Left lung (tissue), 10 donors: ENCODE measurements around the gene ITSN1. TPM values are rescaled to one million over a fixed set of nuclear protein-coding genes. Genes with fewer than 3 reads are reported as not detected.

Experiments used
- ATAC-seq: fragments of 200-7000 bp; cut with Tn5 transposase; one replicate; pipeline ENCODE4 v1.9.1; 2020; ENCODE audit warnings: moderate library complexity
- DNase-seq, 4 donors: peaks; one replicate each; pipeline ENCODE4 v3.0.0-alpha.2; 2013 to 2020
- H3K27ac ChIP-seq, 2 donors: fragments of 200-600 bp; sonication (generic) in 1 of 2; one replicate each; pipeline versions ENCODE4 v1.5.0 to v1.8.0; 2020 to 2021
- H3K27me3 ChIP-seq, 2 donors: fragments of 200-600 bp; sonication (generic) in 1 of 2; one replicate each; pipeline versions ENCODE4 v1.5.0 to v1.8.0; 2020 to 2021
- H3K36me3 ChIP-seq, 2 donors: fragments of 200-600 bp; sonication (generic) in 1 of 2; one replicate each; pipeline versions ENCODE4 v1.5.0 to v1.8.0; 2020 to 2021
- H3K4me1 ChIP-seq, 2 donors: fragments of 200-600 bp; one replicate each; pipeline ENCODE4 v1.8.0; 2021
- H3K4me3 ChIP-seq, 2 donors: fragments of 200-600 bp; sonication (generic) in 1 of 2; one replicate each; pipeline versions ENCODE4 v1.5.0 to v1.8.0; 2020 to 2021; ENCODE audit warnings: mild to moderate bottlenecking in 1 of 2
- H3K9me3 ChIP-seq, 2 donors: fragments of 200-600 bp; sonication (generic) in 1 of 2; one replicate each; pipeline versions ENCODE4 v1.5.0 to v1.8.0; 2020 to 2021
- intact Hi-C, 2 donors: fragments of 100-400 bp; cut with DNase I; formaldehyde crosslinking; loops; one replicate each; pipeline versions ENCODE4 v1.11.2 to v1.14.2; 2022
- polyA plus RNA-seq, 6 donors: library from polyadenylated mRNA; unstranded; fragments of 120-200 nt; gene quantifications; one replicate each; pipeline ENCODE4 v1.2.1, GENCODE V29; 2013; ENCODE audit not compliant: insufficient read length in 6 of 6
- total RNA-seq, 2 donors: library from RNA; stranded (reverse); fragmentation: NEBNext Ultra II Directional; extraction: Animal tissue kit (Norgen Biotek cat#: 25700); gene quantifications; one replicate each; pipeline ENCODE4 v1.2.1, GENCODE V29; 2021
- TF ChIP-seq, protein P1 (sequence below), 2 donors: fragments of 200-600 bp; sonication (generic) in 1 of 2; IDR thresholded peaks; one replicate each; pipeline versions ENCODE4 v1.5.0 to v1.8.0; 2021; ENCODE audit warnings: antibody characterized with exemption in 2 of 2
- donor health status: DM: no; HTN: yes; CAD: no.
- donor health status: DM: no; HTN: no; CAD: no.

Gene ITSN1
- total and polyA plus RNA-seq, 8 donors, result 38.9 to 59.1 (median 50.8) TPM

DNA sequence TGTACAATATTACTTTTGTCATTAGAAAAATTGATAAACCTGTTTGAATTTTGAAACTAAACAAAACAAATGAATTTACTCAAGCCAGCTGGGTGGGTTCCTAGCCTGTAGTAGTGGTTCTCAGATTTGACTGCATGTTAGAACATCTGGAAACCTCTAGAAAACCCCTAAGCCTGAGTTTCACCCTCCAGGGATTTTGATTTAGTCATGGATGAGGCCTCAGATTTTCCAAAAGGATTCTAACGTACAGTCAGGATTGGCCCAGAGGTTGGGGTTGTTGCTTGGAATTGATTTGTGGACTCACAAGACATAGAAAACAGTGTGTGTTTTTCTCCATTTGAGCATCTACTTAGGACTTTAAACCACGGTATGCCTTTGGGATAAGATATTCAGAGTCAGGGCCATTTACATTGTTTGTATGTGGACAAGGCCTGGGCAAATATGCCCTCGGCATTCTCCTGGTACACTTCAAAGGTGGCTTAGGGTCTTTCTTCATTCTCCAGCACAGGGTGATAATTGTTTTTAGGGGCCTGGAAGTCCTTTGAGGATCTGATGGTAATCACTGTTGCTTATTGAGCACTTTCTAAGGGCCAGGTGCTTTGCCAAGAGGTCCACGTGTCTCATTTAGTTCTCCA, 230.7 kb downstream of the ITSN1 start:
- H3K9me3 ChIP-seq, result no peaks in the 10 kb centered on the region
- H3K4me3 ChIP-seq, result no peak overlapping the region
- DNase-seq (no peak), ATAC-seq (no peak)
- intact Hi-C loops, result no loop called here
- no peaks in the 10 kb centered on the region for H3K4me1 ChIP-seq
- H3K27me3 ChIP-seq, result no peaks in the 10 kb centered on the region
- no peaks in the 10 kb centered on the region for H3K36me3 ChIP-seq
- TF ChIP-seq, protein P1, sequence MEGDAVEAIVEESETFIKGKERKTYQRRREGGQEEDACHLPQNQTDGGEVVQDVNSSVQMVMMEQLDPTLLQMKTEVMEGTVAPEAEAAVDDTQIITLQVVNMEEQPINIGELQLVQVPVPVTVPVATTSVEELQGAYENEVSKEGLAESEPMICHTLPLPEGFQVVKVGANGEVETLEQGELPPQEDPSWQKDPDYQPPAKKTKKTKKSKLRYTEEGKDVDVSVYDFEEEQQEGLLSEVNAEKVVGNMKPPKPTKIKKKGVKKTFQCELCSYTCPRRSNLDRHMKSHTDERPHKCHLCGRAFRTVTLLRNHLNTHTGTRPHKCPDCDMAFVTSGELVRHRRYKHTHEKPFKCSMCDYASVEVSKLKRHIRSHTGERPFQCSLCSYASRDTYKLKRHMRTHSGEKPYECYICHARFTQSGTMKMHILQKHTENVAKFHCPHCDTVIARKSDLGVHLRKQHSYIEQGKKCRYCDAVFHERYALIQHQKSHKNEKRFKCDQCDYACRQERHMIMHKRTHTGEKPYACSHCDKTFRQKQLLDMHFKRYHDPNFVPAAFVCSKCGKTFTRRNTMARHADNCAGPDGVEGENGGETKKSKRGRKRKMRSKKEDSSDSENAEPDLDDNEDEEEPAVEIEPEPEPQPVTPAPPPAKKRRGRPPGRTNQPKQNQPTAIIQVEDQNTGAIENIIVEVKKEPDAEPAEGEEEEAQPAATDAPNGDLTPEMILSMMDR (IDR thresholded peaks at IDR 0.05), result no peak
- H3K27ac ChIP-seq, result no peak overlapping the region

DNA sequence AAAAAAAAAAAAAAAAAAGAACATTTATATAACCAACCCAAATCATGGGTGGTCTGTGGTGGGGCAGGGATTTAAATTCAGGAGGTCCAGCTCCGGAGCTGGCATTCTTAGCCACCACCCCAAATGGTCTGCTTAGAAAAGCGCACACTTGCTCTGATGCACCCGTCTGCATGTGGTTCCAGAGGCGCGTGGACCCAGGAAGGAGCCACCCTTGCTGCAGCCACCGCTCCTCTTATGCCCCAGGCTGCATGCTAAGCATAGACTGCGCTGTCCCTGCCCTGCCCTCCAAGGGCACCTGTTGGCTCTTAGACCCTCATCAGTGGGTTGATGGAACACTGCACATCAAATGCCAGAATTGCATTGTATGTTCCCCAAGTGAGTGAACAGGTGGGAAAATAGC, 231.9 kb downstream of the ITSN1 start:
- intact Hi-C loops, result no loop called here
- H3K36me3 ChIP-seq, result no peaks in the 10 kb centered on the region

DNA sequence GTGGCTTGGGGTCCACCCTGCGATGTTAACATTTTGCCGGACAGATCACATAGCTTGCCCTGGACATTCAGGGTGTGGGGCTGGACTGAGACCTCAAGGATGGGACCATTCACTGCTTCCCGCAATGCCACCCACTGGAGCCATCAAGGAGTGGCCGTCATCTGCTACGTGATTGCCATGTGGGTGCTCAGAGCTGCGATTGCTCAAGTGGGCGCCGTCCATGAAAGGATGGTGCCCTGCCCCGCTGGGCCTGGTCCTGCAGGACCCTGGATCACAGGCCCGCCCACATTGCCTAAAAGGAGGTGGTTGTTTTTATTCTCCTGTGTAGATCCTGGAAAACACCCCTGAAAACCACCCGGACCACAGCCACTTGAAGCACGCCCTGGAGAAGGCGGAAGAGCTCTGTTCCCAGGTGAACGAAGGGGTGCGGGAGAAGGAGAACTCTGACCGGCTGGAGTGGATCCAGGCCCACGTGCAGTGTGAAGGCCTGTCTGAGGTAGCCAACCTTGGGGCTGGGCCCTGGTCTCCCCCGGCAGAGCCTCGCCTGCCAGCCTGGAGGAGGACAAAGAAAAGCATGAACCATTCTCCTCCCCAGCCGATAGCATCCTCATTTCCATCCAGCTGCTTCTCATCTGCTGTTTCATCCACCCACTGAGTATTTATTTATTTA, 232.9 kb downstream of the ITSN1 start:
- H3K36me3 ChIP-seq, result no peaks in the 10 kb centered on the region
- no peaks in the 10 kb centered on the region for H3K9me3 ChIP-seq
- no peaks in the 10 kb centered on the region for H3K27me3 ChIP-seq
- H3K27ac ChIP-seq, result no peak overlapping the region
- TF ChIP-seq, protein P1 (IDR thresholded peaks at IDR 0.05), result no peak
- H3K4me1 ChIP-seq, result no peaks in the 10 kb centered on the region
- intact Hi-C loops, result no loop called here
- DNase-seq (no peak), ATAC-seq (no peak)
- H3K4me3 ChIP-seq, result no peak overlapping the region

More for the DNA sequence above, 231.9 kb downstream of the ITSN1 start:
- no peaks in the 10 kb centered on the region for H3K4me1 ChIP-seq
- no peaks in the 10 kb centered on the region for H3K27me3 ChIP-seq
- H3K9me3 ChIP-seq, result no peaks in the 10 kb centered on the region
- no peak for ATAC-seq
- H3K27ac ChIP-seq, result no peak overlapping the region
- TF ChIP-seq, protein P1 (IDR thresholded peaks at IDR 0.05), result no peak
- no peak for DNase-seq
- no peak overlapping the region for H3K4me3 ChIP-seq

DNA sequence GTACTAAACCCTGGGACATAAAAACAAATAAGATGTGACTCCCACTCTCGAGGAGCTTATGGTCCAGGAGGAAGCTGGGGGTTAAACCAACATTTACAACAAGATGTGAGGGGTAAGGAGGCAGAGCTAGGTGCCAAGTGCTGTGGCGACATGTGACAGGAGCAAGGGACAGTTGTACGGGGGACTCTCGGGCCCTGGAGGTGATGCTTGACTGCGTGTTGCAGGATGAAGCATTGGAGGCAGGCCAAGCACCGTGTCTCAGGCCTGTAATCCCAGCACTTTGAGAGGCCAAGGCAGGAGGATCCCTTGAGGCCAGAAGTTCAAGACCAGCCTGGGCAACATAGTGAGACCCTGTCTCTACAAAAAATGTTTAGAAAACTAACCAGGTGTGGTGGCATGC, 236.5 kb downstream of the ITSN1 start:
- intact Hi-C loops, result no loop called here

DNA sequence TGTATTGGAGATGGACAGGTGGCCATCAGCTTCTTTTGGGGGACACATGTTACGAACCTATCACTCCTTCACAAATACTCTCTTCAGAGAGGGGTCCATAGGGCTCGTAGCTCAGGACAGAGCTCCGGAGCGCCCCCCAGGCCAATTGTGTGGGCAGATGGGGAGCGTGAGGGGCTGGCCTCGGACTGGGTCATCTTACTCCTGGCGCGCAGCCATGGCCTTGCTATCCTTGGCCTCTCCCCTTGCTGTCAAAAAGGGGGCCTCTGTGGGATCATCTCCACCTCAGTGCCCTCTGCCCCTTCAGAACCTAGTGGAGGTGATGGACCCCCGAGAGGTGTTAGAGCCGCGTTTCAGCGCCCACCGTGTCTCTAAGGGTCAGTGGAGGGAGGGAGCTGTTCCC, 238.3 kb downstream of the ITSN1 start:
- H3K9me3 ChIP-seq, result no peaks in the 10 kb centered on the region
- no peaks in the 10 kb centered on the region for H3K4me1 ChIP-seq
- no peaks in the 10 kb centered on the region for H3K27me3 ChIP-seq
- H3K4me3 ChIP-seq, result no peak overlapping the region
- peak in 1 of 4 donors; percentile 22 for DNase-seq
- intact Hi-C loops, result no loop called here
- no peaks in the 10 kb centered on the region for H3K36me3 ChIP-seq
- TF ChIP-seq, protein P1 (IDR thresholded peaks at IDR 0.05), result no peak
- H3K27ac ChIP-seq, result no peak overlapping the region
- ATAC-seq, result no peak

More for the DNA sequence above, 236.5 kb downstream of the ITSN1 start:
- TF ChIP-seq, protein P1 (IDR thresholded peaks at IDR 0.05), result no peak
- no peak overlapping the region for H3K27ac ChIP-seq
- no peak overlapping the region for H3K4me3 ChIP-seq
- H3K27me3 ChIP-seq, result no peaks in the 10 kb centered on the region
- no peaks in the 10 kb centered on the region for H3K9me3 ChIP-seq
- no peaks in the 10 kb centered on the region for H3K4me1 ChIP-seq
- DNase-seq (peak in 1 of 4 donors; percentile 4), ATAC-seq (no peak)
- H3K36me3 ChIP-seq, result no peaks in the 10 kb centered on the region
